ENCODE results near the gene GEMIN7.

- TF ChIP-seq REST (IDR thresholded peaks at IDR 0.05; ENCODE audit: unreplicated experiment) (no peak), POLR2AphosphoS5 (IDR thresholded peaks at IDR 0.05; ENCODE audit: low read depth) (no peak), CREB1 (CRISPR knock-in tag; IDR thresholded peaks at IDR 0.05; ENCODE audit: low read depth) (no peak), EZH2 (IDR thresholded peaks at IDR 0.05; ENCODE audit: low read depth, unreplicated experiment) (no peak), EZH2phosphoT487 (IDR thresholded peaks at IDR 0.05; ENCODE audit: unreplicated experiment) (no peak), STAT1 (IDR thresholded peaks at IDR 0.05; ENCODE audit: unreplicated experiment) (no peak)
- TF ChIP-seq, protein P1, sequence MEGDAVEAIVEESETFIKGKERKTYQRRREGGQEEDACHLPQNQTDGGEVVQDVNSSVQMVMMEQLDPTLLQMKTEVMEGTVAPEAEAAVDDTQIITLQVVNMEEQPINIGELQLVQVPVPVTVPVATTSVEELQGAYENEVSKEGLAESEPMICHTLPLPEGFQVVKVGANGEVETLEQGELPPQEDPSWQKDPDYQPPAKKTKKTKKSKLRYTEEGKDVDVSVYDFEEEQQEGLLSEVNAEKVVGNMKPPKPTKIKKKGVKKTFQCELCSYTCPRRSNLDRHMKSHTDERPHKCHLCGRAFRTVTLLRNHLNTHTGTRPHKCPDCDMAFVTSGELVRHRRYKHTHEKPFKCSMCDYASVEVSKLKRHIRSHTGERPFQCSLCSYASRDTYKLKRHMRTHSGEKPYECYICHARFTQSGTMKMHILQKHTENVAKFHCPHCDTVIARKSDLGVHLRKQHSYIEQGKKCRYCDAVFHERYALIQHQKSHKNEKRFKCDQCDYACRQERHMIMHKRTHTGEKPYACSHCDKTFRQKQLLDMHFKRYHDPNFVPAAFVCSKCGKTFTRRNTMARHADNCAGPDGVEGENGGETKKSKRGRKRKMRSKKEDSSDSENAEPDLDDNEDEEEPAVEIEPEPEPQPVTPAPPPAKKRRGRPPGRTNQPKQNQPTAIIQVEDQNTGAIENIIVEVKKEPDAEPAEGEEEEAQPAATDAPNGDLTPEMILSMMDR (conservative IDR thresholded peaks at IDR 0.05; ENCODE audit: low read depth in 2 of 2): no peak
- TF ChIP-seq, protein P2, sequence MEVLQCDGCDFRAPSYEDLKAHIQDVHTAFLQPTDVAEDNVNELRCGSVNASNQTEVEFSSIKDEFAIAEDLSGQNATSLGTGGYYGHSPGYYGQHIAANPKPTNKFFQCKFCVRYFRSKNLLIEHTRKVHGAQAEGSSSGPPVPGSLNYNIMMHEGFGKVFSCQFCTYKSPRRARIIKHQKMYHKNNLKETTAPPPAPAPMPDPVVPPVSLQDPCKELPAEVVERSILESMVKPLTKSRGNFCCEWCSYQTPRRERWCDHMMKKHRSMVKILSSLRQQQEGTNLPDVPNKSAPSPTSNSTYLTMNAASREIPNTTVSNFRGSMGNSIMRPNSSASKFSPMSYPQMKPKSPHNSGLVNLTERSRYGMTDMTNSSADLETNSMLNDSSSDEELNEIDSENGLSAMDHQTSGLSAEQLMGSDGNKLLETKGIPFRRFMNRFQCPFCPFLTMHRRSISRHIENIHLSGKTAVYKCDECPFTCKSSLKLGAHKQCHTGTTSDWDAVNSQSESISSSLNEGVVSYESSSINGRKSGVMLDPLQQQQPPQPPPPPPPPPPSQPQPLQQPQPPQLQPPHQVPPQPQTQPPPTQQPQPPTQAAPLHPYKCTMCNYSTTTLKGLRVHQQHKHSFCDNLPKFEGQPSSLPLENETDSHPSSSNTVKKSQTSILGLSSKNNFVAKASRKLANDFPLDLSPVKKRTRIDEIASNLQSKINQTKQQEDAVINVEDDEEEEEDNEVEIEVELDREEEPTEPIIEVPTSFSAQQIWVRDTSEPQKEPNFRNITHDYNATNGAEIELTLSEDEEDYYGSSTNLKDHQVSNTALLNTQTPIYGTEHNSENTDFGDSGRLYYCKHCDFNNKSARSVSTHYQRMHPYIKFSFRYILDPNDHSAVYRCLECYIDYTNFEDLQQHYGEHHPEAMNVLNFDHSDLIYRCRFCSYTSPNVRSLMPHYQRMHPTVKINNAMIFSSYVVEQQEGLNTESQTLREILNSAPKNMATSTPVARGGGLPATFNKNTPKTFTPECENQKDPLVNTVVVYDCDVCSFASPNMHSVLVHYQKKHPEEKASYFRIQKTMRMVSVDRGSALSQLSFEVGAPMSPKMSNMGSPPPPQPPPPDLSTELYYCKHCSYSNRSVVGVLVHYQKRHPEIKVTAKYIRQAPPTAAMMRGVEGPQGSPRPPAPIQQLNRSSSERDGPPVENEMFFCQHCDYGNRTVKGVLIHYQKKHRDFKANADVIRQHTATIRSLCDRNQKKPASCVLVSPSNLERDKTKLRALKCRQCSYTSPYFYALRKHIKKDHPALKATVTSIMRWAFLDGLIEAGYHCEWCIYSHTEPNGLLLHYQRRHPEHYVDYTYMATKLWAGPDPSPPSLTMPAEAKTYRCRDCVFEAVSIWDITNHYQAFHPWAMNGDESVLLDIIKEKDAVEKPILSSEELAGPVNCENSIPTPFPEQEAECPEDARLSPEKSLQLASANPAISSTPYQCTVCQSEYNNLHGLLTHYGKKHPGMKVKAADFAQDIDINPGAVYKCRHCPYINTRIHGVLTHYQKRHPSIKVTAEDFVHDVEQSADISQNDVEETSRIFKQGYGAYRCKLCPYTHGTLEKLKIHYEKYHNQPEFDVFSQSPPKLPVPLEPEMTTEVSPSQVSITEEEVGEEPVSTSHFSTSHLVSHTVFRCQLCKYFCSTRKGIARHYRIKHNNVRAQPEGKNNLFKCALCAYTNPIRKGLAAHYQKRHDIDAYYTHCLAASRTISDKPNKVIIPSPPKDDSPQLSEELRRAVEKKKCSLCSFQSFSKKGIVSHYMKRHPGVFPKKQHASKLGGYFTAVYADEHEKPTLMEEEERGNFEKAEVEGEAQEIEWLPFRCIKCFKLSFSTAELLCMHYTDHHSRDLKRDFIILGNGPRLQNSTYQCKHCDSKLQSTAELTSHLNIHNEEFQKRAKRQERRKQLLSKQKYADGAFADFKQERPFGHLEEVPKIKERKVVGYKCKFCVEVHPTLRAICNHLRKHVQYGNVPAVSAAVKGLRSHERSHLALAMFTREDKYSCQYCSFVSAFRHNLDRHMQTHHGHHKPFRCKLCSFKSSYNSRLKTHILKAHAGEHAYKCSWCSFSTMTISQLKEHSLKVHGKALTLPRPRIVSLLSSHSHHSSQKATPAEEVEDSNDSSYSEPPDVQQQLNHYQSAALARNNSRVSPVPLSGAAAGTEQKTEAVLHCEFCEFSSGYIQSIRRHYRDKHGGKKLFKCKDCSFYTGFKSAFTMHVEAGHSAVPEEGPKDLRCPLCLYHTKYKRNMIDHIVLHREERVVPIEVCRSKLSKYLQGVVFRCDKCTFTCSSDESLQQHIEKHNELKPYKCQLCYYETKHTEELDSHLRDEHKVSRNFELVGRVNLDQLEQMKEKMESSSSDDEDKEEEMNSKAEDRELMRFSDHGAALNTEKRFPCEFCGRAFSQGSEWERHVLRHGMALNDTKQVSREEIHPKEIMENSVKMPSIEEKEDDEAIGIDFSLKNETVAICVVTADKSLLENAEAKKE (CRISPR knock-in tag; IDR thresholded peaks at IDR 0.05): no peak
Measured at GRCh38 chr19:45128146-45128545, 49.1 kb downstream of the GEMIN7 start.

All from GM23338 (cell line).